GM21529 (cell line): ENCODE results near the gene ZNF689.
"Not testable (repeated sequence)": the region's sequence is repeated elsewhere in the genome, so short reads cannot be mapped to it uniquely, and the experiment has no call there.

Experiments used
- ATAC-seq: cut with Tn5 transposase; IDR thresholded peaks from one replicate; pipeline ENCODE4 v1.9.1; 2021; ENCODE audit not compliant: unreplicated experiment

The ZNF689 gene

DNA sequence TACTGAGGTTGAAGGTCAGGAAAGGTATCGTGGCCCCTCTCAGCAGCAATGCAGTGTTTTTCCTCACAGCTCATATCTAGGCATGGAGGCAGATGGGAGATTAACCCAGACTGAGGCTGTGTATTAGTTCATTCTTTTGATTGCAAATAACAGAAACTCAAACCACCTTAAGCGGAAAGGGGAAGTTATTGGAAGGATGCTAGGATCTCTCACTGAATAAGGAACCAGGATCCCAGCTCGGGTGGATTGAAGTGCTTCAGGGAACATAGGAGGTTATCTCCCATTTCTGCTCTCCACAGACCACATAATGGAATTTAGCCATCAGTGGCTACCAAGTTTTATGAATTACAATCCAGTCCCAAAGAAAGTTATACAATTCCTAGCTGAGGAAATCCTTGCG is 8.2 kb downstream of the ZNF689 start:
- no peak for ATAC-seq

- ATAC-seq, result no peak
Observed at GRCh38 chr16:30600929-30601328, 9.3 kb downstream of the ZNF689 start.

DNA sequence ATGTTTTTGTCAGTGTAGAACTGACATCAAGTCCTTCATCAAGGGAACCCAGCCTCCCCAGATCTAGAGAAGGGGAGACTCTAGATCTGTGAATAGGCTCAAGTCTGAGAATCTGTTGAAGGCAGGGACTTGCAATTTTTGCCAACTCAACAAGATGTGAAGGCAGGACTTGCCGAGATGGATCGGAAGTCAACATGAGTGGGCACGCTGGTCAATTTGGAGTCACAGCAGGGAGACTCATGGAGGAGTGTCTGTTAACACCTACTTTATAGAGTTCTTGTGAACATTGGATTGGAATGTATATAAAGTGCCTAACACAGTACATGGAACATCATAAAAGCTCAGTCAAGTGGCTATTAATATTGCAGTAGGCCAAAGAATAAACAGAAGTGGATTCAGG is 10.0 kb downstream of the ZNF689 start:
- ATAC-seq, result no peak

DNA sequence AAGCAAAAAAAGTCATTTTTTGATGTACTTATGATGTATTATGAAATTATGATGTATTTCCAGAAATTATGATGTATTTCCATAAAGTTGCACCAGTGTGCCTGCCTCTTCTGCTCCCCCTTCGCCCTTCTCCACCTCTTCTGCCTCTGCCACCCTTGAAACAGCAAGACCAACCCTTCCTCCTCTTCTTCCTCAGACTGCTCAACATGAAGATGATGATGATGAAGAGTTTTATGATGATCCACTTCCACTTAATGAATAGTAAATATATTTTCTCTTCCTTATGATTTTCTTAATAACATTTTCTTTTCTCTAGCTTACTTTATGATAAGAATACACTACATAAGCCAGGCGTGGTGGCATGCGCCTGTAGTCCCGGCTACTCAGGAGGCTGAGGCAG is 17.3 kb downstream of the ZNF689 start:
- no peak for ATAC-seq

DNA sequence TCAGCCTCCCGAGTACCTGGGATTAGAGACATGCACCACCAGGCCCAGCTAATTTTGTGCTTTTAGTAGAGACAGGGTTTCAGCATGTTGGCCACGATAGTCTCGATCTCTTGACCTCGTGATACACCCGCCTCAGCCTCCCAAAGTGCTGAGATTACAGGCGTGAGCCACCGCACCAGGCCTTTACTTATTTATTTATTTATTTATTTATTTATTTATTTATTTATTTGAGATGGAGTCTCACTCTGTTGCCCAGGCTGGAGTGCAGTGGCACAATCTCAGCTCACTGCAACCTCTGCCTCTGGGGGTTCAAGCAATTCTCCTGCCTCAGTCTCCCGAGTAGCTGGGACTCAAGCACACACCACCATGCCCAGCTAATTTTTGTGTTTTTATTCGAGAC is 19.3 kb downstream of the ZNF689 start:
- ATAC-seq, result not testable (repeated sequence)

GRCh38 chr16:30589582-30589981 is 20.6 kb downstream of the ZNF689 start:
- not testable (repeated sequence) for ATAC-seq

DNA sequence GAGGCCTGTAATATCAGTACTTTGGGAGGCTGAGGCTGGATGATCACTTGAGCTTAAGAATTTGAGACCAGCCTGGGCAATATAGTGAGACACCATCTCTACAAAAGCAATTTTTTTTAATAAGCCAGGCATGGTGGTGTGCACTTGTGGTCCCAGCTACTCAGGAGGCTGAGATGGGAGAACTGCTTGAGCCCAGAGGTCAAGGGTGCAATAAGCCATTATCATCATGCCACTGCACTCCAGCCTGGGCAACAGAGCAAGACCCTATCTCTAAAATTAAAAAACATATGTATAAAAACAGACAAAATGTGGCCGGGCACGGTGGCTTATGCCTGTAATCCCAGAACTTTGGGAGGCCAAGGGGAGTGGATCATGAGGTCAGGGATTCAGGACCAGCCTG is 21.5 kb downstream of the ZNF689 start:
- no peak for ATAC-seq

GRCh38 chr16:30585400-30586191 is 24.6 kb downstream of the ZNF689 start, which contains the start of gene ZNF785:
Gene ZNF785 (minus strand): TSS chr16:30585697. CDS start chr16:30585611, 86 bp downstream.
- ATAC-seq, result peak; percentile 92

- peak; percentile 40 for ATAC-seq
Observed at GRCh38 chr16:30585022-30585399, 25.2 kb downstream of the ZNF689 start.

DNA sequence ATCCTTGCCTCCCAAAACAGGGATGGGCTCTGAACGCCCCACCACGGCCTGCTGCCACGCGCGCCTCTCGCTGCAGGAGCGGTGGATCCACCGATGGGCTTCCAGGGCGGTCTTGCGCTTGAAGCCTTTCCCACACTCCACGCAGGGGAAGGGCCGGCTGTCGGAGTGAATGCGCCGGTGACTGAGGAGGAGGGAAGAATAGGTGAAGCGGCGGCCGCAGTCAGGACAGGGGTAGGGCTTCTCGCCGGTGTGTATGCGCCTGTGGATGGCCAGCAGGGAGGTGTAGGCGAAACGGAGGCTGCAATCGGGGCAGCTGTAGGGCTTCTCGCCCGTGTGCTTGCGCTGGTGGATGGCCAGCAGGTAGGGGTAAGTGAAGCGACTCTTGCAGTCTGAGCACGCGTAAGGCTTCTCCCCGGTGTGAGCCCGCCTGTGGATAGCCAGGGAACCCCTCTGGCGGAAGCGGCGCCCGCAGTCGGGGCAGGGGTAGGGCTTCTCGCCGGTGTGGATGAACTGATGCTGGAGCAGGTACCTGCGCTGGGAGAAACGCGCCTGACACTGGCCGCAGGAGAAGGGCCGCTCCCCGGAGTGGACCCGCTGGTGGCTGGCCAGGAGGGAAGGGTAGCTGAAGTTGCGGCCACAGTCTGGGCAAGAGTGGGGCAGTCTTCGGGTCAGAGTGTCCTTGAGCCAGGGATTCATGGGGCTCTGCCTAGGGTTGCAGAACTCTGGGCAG is 27.4 kb downstream of the ZNF689 start:
- ATAC-seq, result no peak

DNA sequence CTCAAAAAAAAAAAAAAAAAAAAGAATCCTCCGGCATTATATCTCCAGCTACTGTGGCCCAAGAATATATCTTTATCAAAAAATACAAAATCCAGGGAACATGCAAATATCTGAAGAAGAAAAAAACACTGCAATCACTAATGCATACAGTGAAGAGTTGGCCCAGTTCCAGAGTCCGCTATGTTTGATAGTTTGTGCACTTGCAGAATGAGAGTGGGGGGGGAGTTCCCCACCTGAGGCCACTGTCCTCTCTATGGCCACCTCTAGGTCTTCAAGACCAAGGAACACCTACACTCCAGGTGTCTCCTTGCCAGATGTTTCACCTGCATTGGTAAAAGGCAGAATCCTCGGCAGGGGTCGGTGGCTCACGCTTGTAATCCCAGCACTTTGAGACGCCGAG is 28.7 kb downstream of the ZNF689 start:
- ATAC-seq, result no peak

DNA sequence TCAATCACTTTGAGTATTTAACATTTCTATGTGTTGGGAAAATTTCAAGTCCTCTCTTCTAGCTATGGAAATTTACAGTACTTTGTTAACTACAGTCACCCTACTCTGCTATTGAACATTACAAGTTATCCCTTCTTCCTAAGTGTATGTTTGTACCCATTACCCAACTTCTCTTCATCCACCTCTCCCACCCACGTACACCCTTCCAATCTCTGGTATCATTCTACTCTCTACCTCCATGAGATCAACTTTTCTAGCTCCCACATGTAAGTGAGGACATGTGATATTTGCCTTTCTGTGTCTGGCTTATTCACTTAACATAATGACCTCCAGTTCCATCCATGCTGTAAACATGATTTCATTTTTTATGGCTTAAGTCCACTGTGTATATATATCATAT is 35.5 kb downstream of the ZNF689 start:
- no peak for ATAC-seq

DNA sequence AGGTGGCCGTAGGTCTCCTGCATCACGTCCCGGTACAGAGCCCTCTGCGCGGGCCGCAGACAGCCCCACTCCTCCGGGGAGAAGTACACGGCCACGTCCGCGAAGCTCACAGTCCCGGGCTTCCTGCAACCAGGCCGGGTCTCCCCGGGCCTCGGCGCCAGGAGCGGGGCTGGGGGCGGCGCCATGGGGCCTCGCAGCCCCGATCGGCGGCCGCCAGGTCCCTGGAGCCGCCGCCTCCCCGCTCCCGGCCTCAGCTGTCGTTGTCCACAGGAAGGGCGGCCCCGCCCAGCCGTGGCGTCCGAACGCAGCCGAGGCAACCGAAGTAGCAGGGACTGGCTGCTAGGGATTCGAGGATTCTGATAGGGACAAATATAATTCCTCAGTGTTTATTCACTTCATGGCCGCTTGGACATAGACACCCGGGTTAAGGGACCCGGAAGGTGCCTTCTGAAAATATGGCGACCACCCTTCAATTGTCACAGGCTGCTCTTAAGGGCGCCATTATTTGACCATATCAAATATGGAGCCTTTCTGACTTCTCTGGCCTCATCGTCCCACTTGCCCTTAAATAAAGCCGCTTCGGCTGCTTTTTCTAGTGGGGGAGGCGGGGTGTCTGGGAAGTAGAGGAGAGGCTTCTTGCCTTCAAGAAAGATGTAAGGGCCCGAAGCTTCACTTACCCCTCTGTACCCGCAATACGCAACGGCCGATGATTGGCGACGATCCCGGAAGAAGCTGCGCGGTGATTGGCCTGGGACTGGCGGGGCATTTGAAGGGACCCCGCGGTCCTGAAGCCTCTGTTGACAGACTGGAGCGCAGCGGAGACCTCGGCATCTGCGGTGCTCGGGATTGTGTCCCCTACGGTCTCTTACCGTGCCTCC is 38.5 kb downstream of the ZNF689 start, which contains the start of gene ZNF688:
ZNF688 (minus strand) TSS at position 270 of the 878 bp plus-strand sequence; CDS start at position 185, 85 bp downstream.
- ATAC-seq, result peak; percentile 72

- ATAC-seq, result no peak
Observed at GRCh38 chr16:30570636-30571444, 39.3 kb downstream of the ZNF689 start.

DNA sequence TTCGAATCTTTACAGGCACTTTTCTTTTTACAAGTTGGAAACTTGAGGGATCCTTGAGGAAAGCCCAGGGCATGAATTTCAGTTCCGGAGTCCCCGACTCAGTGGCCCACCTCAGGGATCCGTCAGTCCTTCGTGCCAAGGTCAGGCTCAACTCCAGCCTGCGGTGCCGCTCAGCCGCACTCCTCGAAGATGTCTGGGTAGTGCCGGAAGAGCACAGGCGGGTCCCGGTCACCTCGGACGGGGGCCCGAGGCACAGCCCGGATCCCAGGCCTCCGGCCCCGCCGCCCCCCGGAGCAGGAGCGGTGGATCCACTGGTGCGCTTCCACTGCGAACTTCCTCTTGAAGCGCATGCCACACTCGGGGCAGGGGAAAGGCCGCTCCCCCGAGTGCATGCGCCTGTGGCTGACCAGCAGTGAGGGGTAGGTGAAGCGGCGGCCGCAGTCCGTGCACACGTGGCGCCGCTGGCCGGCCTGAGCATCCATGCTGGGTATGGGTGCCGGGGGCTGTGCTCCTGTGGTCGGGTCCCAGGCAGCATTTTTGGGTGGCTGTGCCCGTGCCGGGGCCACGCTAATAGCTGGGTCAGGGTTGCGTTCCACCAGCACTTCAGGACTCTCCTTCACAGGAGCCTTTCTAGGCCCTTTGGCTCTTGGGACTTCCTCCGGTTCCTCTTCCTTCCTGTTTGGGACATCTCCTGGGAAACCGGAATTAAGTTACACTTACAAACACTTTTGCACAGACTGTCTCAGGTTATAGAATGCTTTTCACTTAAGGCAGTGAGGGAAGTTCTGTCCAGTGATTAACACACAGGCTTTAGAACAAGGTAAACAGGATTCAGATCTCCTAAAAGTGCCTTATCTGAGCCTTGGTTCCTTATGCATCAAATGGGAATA is 40.2 kb downstream of the ZNF689 start:
- ATAC-seq, result no peak

DNA sequence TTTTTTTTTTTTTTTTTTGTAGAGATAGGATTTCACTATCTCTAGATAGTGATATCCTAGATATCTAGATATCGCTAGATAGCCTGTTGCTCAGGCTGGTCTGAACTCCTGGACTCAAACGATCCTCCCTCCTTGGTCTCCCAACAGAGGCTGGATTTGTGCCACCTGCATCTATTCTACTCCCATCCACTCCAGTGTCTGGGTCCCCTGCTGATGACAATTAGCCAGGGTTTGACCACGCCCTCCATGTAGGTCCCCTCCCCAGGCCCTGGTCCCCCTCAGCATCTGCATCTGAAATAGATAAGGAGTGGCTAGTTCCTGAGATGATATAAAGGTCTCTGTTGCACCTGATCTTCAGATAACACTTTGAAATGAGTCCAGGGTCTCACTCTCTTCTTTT is 40.9 kb downstream of the ZNF689 start:
- no peak for ATAC-seq

- ATAC-seq, result no peak
Observed at GRCh38 chr16:30567991-30568638, 42.1 kb downstream of the ZNF689 start.

GRCh38 chr16:30567160-30567990 is 42.8 kb downstream of the ZNF689 start:
- ATAC-seq, result no peak
